ENCODE measurements around the gene DLG1. TPM values are rescaled to one million over a fixed set of nuclear protein-coding genes. Genes with fewer than 3 reads are reported as not detected.
"Not testable (repeated sequence)": the region's sequence is repeated elsewhere in the genome, so short reads cannot be mapped to it uniquely, and the experiment has no call there.

DLG1 gene
- polyA plus RNA-seq, 2 donors = 39.4 to 40.7 TPM

GRCh38 chr3:197042539-197042938 lies 255.9 kb downstream of the DLG1 start:
- H3K36me3 ChIP-seq (ENCODE audit: control insufficient read depth in 2 of 2, insufficient read depth in 2 of 2, low read length in 1 of 2) = peaks cover 2% of the 10 kb centered on the region in 2 donors
- H3K27ac ChIP-seq (ENCODE audit: low read depth in 2 of 2, low read length in 1 of 2) = no peak overlapping the region
- WGBS, 2 donors = 93 to 96% methylated on average over 4 of the region's 4 CpGs
- no peak overlapping the region for H3K4me3 ChIP-seq (ENCODE audit: low read depth in 1 of 2, low read length in 2 of 2)
- no peaks in the 10 kb centered on the region for H3K4me1 ChIP-seq (ENCODE audit: control insufficient read depth in 2 of 2, insufficient read depth in 2 of 2, low read length in 1 of 2)
- H3K9me3 ChIP-seq (ENCODE audit: control insufficient read depth in 2 of 2, insufficient read depth in 1 of 2, low read depth in 1 of 2, low read length in 1 of 2) = no peaks in the 10 kb centered on the region
- no peaks in the 10 kb centered on the region for H3K27me3 ChIP-seq (ENCODE audit: control insufficient read depth in 1 of 2, insufficient read depth in 2 of 2, low read length in 2 of 2)

GRCh38 chr3:197041875-197042488 lies 256.4 kb downstream of the DLG1 start:
- no peak overlapping the region for H3K27ac ChIP-seq (ENCODE audit: low read depth in 2 of 2, low read length in 1 of 2)
- H3K27me3 ChIP-seq (ENCODE audit: control insufficient read depth in 1 of 2, insufficient read depth in 2 of 2, low read length in 2 of 2) = no peaks in the 10 kb centered on the region
- 86 to 87% methylated on average over 6 of the region's 6 CpGs for WGBS, 2 donors
- no peaks in the 10 kb centered on the region for H3K9me3 ChIP-seq (ENCODE audit: control insufficient read depth in 2 of 2, insufficient read depth in 1 of 2, low read depth in 1 of 2, low read length in 1 of 2)
- H3K4me1 ChIP-seq (ENCODE audit: control insufficient read depth in 2 of 2, insufficient read depth in 2 of 2, low read length in 1 of 2) = no peaks in the 10 kb centered on the region
- H3K4me3 ChIP-seq (ENCODE audit: low read depth in 1 of 2, low read length in 2 of 2) = no peak overlapping the region
- H3K36me3 ChIP-seq (ENCODE audit: control insufficient read depth in 2 of 2, insufficient read depth in 2 of 2, low read length in 1 of 2) = peaks cover 2% of the 10 kb centered on the region in 2 donors

DNA sequence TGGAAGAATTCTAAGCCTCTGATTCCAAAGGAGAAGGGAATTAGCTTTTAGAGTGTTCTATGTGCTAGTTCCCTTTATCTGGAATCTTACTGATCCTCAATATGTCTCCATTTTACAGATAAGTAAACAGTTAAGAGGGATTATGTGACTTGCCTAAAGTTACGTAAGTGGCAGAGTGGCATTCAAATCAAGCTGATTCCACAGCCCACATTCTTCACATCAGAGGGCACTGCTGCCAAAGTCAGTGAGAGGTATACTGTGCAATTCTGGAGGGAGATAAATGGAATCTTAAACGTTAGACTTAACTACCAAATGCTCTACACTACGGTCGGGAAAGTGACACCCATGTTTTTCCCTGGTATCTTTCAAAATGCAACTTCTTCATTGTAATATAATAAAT lies 257.8 kb downstream of the DLG1 start:
- Histone ChIP-seq H3K27me3 (ENCODE audit: control insufficient read depth in 1 of 2, insufficient read depth in 2 of 2, low read length in 2 of 2) (no peaks in the 10 kb centered on the region), H3K9me3 (ENCODE audit: control insufficient read depth in 2 of 2, insufficient read depth in 1 of 2, low read depth in 1 of 2, low read length in 1 of 2) (no peaks in the 10 kb centered on the region), H3K4me3 (ENCODE audit: low read depth in 1 of 2, low read length in 2 of 2) (no peak overlapping the region), H3K4me1 (ENCODE audit: control insufficient read depth in 2 of 2, insufficient read depth in 2 of 2, low read length in 1 of 2) (no peaks in the 10 kb centered on the region), H3K27ac (ENCODE audit: low read depth in 2 of 2, low read length in 1 of 2) (no peak overlapping the region), H3K36me3 (ENCODE audit: control insufficient read depth in 2 of 2, insufficient read depth in 2 of 2, low read length in 1 of 2) (peaks cover 2% of the 10 kb centered on the region in 2 donors)
- WGBS, 2 donors = 68 to 77% methylated on average over 4 of the region's 4 CpGs

- 82 to 84% methylated on average over 14 of the region's 14 CpGs for WGBS, 2 donors
- peaks cover 2% of the 10 kb centered on the region in 2 donors for H3K36me3 ChIP-seq (ENCODE audit: control insufficient read depth in 2 of 2, insufficient read depth in 2 of 2, low read length in 1 of 2)
- H3K27ac ChIP-seq (ENCODE audit: low read depth in 2 of 2, low read length in 1 of 2) = no peak overlapping the region
- H3K27me3 ChIP-seq (ENCODE audit: control insufficient read depth in 1 of 2, insufficient read depth in 2 of 2, low read length in 2 of 2) = no peaks in the 10 kb centered on the region
- H3K9me3 ChIP-seq (ENCODE audit: control insufficient read depth in 2 of 2, insufficient read depth in 1 of 2, low read depth in 1 of 2, low read length in 1 of 2) = no peaks in the 10 kb centered on the region
- H3K4me3 ChIP-seq (ENCODE audit: low read depth in 1 of 2, low read length in 2 of 2) = no peak overlapping the region
- no peaks in the 10 kb centered on the region for H3K4me1 ChIP-seq (ENCODE audit: control insufficient read depth in 2 of 2, insufficient read depth in 2 of 2, low read length in 1 of 2)
These were observed 259.5 kb downstream of the DLG1 start for GRCh38 chr3:197038679-197039462.

- Histone ChIP-seq H3K9me3 (ENCODE audit: control insufficient read depth in 2 of 2, insufficient read depth in 1 of 2, low read depth in 1 of 2, low read length in 1 of 2) (no peaks in the 10 kb centered on the region), H3K36me3 (ENCODE audit: control insufficient read depth in 2 of 2, insufficient read depth in 2 of 2, low read length in 1 of 2) (peaks cover 0 to 2% of the 10 kb centered on the region in 2 donors), H3K27ac (ENCODE audit: low read depth in 2 of 2, low read length in 1 of 2) (no peak overlapping the region), H3K4me1 (ENCODE audit: control insufficient read depth in 2 of 2, insufficient read depth in 2 of 2, low read length in 1 of 2) (no peaks in the 10 kb centered on the region), H3K27me3 (ENCODE audit: control insufficient read depth in 1 of 2, insufficient read depth in 2 of 2, low read length in 2 of 2) (no peaks in the 10 kb centered on the region), H3K4me3 (ENCODE audit: low read depth in 1 of 2, low read length in 2 of 2) (no peak overlapping the region)
- 48 to 49% methylated on average over 3 of the region's 3 CpGs for WGBS, 2 donors
These were observed 262.8 kb downstream of the DLG1 start for GRCh38 chr3:197035577-197035976.

- H3K36me3 ChIP-seq (ENCODE audit: control insufficient read depth in 2 of 2, insufficient read depth in 2 of 2, low read length in 1 of 2); H3K9me3 ChIP-seq (ENCODE audit: control insufficient read depth in 2 of 2, insufficient read depth in 1 of 2, low read depth in 1 of 2, low read length in 1 of 2); H3K27me3 ChIP-seq (ENCODE audit: control insufficient read depth in 1 of 2, insufficient read depth in 2 of 2, low read length in 2 of 2); H3K27ac ChIP-seq (ENCODE audit: low read depth in 2 of 2, low read length in 1 of 2); H3K4me3 ChIP-seq (ENCODE audit: low read depth in 1 of 2, low read length in 2 of 2); H3K4me1 ChIP-seq (ENCODE audit: control insufficient read depth in 2 of 2, insufficient read depth in 2 of 2, low read length in 1 of 2): not testable (repeated sequence)
- WGBS, 2 donors = 75 to 80% methylated on average over 5 of the region's 5 CpGs
These were observed 263.6 kb downstream of the DLG1 start for GRCh38 chr3:197034778-197035177.

GRCh38 chr3:197033764-197034163 lies 264.6 kb downstream of the DLG1 start:
- H3K9me3 ChIP-seq (ENCODE audit: control insufficient read depth in 2 of 2, insufficient read depth in 1 of 2, low read depth in 1 of 2, low read length in 1 of 2); H3K27me3 ChIP-seq (ENCODE audit: control insufficient read depth in 1 of 2, insufficient read depth in 2 of 2, low read length in 2 of 2); H3K4me3 ChIP-seq (ENCODE audit: low read depth in 1 of 2, low read length in 2 of 2); H3K27ac ChIP-seq (ENCODE audit: low read depth in 2 of 2, low read length in 1 of 2); H3K4me1 ChIP-seq (ENCODE audit: control insufficient read depth in 2 of 2, insufficient read depth in 2 of 2, low read length in 1 of 2); H3K36me3 ChIP-seq (ENCODE audit: control insufficient read depth in 2 of 2, insufficient read depth in 2 of 2, low read length in 1 of 2): not testable (repeated sequence)
- WGBS, 2 donors = 83 to 85% methylated on average over 3 of the region's 3 CpGs

DNA sequence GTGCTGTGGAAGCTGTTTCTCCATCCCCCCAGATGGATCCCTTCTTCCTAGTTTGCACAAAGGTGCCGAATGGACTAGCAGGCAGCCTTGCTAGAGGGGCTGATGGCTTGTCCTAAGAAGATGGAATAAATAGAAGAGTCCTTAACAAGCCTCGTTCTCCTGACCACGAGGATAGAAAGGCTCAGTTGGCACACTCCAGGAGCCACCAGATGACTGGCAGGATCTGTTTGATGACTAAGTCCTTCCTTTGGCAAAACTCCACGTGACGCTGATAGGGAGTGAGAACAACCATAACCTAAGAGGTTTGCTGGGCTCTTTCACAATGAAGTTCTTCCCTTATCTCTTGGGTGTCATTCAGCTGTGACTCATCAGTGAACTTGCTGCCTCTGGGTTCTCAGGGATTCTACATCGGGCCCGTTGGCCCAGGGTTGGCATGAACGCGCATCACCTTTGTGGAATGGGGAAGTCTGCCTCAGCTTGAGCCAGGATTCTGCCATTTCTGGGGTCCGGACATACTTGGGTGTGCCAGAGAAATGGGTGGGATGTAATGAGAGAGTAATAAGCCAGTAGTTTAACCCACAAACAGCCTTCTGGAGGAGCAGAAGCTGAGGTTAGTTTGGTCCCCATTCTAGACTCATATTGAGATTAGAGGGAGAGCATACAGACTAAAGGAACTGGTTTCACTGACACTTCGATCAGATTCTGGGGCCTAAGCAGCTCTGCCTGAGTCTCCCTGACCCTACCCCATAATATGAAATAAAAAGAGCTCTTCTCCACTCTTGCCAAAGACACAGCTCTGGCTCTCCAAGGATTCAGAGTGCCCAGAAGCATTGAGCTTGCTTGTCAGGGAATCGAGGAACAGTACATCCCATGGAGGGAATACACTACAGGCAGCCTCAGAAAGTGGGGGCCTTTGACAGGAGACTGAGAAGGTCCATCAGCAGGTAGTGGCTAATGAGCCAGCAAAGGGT lies 266.8 kb downstream of the DLG1 start:
- peaks cover 4% of the 10 kb centered on the region in 2 donors for H3K4me1 ChIP-seq (ENCODE audit: control insufficient read depth in 2 of 2, insufficient read depth in 2 of 2, low read length in 1 of 2)
- 29 to 34% methylated on average over 12 of the region's 12 CpGs for WGBS, 2 donors
- H3K27me3 ChIP-seq (ENCODE audit: control insufficient read depth in 1 of 2, insufficient read depth in 2 of 2, low read length in 2 of 2) = no peaks in the 10 kb centered on the region
- no peaks in the 10 kb centered on the region for H3K36me3 ChIP-seq (ENCODE audit: control insufficient read depth in 2 of 2, insufficient read depth in 2 of 2, low read length in 1 of 2)
- H3K27ac ChIP-seq (ENCODE audit: low read depth in 2 of 2, low read length in 1 of 2) = no peak overlapping the region
- H3K9me3 ChIP-seq (ENCODE audit: control insufficient read depth in 2 of 2, insufficient read depth in 1 of 2, low read depth in 1 of 2, low read length in 1 of 2) = no peaks in the 10 kb centered on the region
- no peak overlapping the region for H3K4me3 ChIP-seq (ENCODE audit: low read depth in 1 of 2, low read length in 2 of 2)
